Measurements from ENCODE around the gene MYO18A.

Gene MYO18A

DNA sequence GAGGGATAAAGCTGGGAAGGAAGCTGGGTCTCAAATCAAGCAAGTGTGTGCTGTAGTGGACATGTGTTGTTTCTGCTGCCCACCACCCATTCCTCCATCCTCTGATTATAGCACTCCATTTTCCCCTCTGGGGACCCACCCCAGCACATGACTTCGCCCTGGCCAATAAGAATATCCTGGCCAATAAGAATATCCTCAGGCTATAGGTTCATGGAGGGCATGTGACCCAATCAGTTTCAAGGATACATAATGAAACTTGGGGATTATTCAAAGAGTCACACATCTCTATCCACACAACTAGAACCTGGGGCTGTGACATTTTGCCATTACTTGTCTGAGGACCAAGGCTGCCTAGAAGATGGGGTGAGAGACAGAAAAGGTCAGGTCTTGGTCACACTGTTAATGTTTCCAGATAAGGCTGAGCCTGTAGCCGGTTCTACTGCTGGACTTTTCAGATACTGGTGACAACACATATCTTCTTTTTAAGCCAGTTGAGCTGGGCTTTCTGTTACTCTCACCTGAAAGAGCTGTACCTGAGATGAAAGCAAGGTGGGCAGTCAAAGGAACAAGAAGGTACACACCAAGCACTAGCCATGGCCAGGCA, 33.7 kb downstream of the MYO18A start:
- no peak overlapping the region for H3K27ac ChIP-seq (ENCODE audit: low read length)
- H3K4me3 ChIP-seq (ENCODE audit: low read length), result no peak overlapping the region
- no peaks in the 10 kb centered on the region for H4K20me1 ChIP-seq (ENCODE audit: insufficient read depth, low read length)
- H3K9me2 ChIP-seq (replicated peaks; ENCODE audit: insufficient read depth, low read length), result no peaks in the 10 kb centered on the region
- peaks cover 10% of the 10 kb centered on the region for H3F3A ChIP-seq (ENCODE audit: insufficient read depth, low read length)
- H3K27me3 ChIP-seq (replicated peaks; ENCODE audit: insufficient read depth, low read length), result no peaks in the 10 kb centered on the region
- H3K4me1 ChIP-seq (ENCODE audit: low read length), result peaks cover 13% of the 10 kb centered on the region
- H2AFZ ChIP-seq (ENCODE audit: low read length), result no peak overlapping the region
- no peak for DNase-seq
- H3K79me2 ChIP-seq (ENCODE audit: low read length), result peaks cover 29% of the 10 kb centered on the region; the same call in 1 of the 2 replicates
- no peak overlapping the region for H3K9ac ChIP-seq (ENCODE audit: low read length)
- no peaks in the 10 kb centered on the region for H3K9me3 ChIP-seq (replicated peaks; ENCODE audit: insufficient read depth, low read length)
- no peaks in the 10 kb centered on the region for H3K36me3 ChIP-seq (replicated peaks; ENCODE audit: insufficient read depth, low read length)
- no peak overlapping the region for H3K4me2 ChIP-seq (ENCODE audit: low read depth, low read length)
- TF ChIP-seq EZH2phosphoT487 (IDR thresholded peaks at IDR 0.05; ENCODE audit: low read length), result no peak
- TF ChIP-seq EZH2 (optimal IDR thresholded peaks at IDR 0.05; ENCODE audit: low read depth, low read length), result no peak
- TF ChIP-seq, protein P1, sequence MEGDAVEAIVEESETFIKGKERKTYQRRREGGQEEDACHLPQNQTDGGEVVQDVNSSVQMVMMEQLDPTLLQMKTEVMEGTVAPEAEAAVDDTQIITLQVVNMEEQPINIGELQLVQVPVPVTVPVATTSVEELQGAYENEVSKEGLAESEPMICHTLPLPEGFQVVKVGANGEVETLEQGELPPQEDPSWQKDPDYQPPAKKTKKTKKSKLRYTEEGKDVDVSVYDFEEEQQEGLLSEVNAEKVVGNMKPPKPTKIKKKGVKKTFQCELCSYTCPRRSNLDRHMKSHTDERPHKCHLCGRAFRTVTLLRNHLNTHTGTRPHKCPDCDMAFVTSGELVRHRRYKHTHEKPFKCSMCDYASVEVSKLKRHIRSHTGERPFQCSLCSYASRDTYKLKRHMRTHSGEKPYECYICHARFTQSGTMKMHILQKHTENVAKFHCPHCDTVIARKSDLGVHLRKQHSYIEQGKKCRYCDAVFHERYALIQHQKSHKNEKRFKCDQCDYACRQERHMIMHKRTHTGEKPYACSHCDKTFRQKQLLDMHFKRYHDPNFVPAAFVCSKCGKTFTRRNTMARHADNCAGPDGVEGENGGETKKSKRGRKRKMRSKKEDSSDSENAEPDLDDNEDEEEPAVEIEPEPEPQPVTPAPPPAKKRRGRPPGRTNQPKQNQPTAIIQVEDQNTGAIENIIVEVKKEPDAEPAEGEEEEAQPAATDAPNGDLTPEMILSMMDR (IDR thresholded peaks at IDR 0.05; ENCODE audit: low read length), result no peak

GRCh38 chr17:29145289-29146073, 34.7 kb downstream of the MYO18A start:
- Histone ChIP-seq H3K36me3 (replicated peaks; ENCODE audit: insufficient read depth, low read length) (no peaks in the 10 kb centered on the region), H3K27ac (ENCODE audit: low read length) (no peak overlapping the region), H3K79me2 (ENCODE audit: low read length) (peaks cover 39% of the 10 kb centered on the region; the same call in 1 of the 2 replicates), H3K4me1 (ENCODE audit: low read length) (peaks cover 23% of the 10 kb centered on the region), H3K4me2 (ENCODE audit: low read depth, low read length) (no peak overlapping the region), H3K27me3 (replicated peaks; ENCODE audit: insufficient read depth, low read length) (no peaks in the 10 kb centered on the region), H2AFZ (ENCODE audit: low read length) (no peak overlapping the region), H3K4me3 (ENCODE audit: low read length) (no peak overlapping the region), H3F3A (ENCODE audit: insufficient read depth, low read length) (peaks cover 19% of the 10 kb centered on the region), H4K20me1 (ENCODE audit: insufficient read depth, low read length) (no peaks in the 10 kb centered on the region), H3K9me2 (replicated peaks; ENCODE audit: insufficient read depth, low read length) (no peaks in the 10 kb centered on the region), H3K9me3 (replicated peaks; ENCODE audit: insufficient read depth, low read length) (no peaks in the 10 kb centered on the region), H3K9ac (ENCODE audit: low read length) (no peak overlapping the region)
- peak; percentile 82 for DNase-seq
- TF ChIP-seq, protein P1 (IDR thresholded peaks at IDR 0.05; ENCODE audit: low read length), result peak; percentile 59
- no peak for TF ChIP-seq EZH2phosphoT487 (IDR thresholded peaks at IDR 0.05; ENCODE audit: low read length)

GRCh38 chr17:29143894-29144293, 36.3 kb downstream of the MYO18A start:
- Histone ChIP-seq H3K4me3 (ENCODE audit: low read length) (no peak overlapping the region), H3K9ac (ENCODE audit: low read length) (no peak overlapping the region), H3K79me2 (ENCODE audit: low read length) (peaks cover 51% of the 10 kb centered on the region), H3K4me2 (ENCODE audit: low read depth, low read length) (no peak overlapping the region), H2AFZ (ENCODE audit: low read length) (no peak overlapping the region), H4K20me1 (ENCODE audit: insufficient read depth, low read length) (no peaks in the 10 kb centered on the region), H3K9me2 (replicated peaks; ENCODE audit: insufficient read depth, low read length) (no peaks in the 10 kb centered on the region), H3K27ac (ENCODE audit: low read length) (no peak overlapping the region), H3K9me3 (replicated peaks; ENCODE audit: insufficient read depth, low read length) (no peaks in the 10 kb centered on the region), H3K4me1 (ENCODE audit: low read length) (peaks cover 23% of the 10 kb centered on the region), H3K36me3 (replicated peaks; ENCODE audit: insufficient read depth, low read length) (no peaks in the 10 kb centered on the region), H3K27me3 (replicated peaks; ENCODE audit: insufficient read depth, low read length) (no peaks in the 10 kb centered on the region), H3F3A (ENCODE audit: insufficient read depth, low read length) (peaks cover 32% of the 10 kb centered on the region)
- DNase-seq, result peak; percentile 28
- TF ChIP-seq, protein P1 (IDR thresholded peaks at IDR 0.05; ENCODE audit: low read length), result peak; percentile 43
- TF ChIP-seq EZH2phosphoT487 (IDR thresholded peaks at IDR 0.05; ENCODE audit: low read length), result no peak
